ENCODE data around the gene RABGAP1L.
"Not testable (repeated sequence)": the region's sequence is repeated elsewhere in the genome, so short reads cannot be mapped to it uniquely, and the experiment has no call there.

The RABGAP1L gene

GRCh38 chr1:174837386-174837785 lies 678.1 kb downstream of the RABGAP1L start:
- no peak for FAIRE-seq

- FAIRE-seq = no peak
Observed at GRCh38 chr1:174839211-174839610, 679.9 kb downstream of the RABGAP1L start.

- no peak for FAIRE-seq
Observed at GRCh38 chr1:174841747-174842146, 682.4 kb downstream of the RABGAP1L start.

GRCh38 chr1:174848593-174849560 lies 689.6 kb downstream of the RABGAP1L start:
- peak; percentile 90 for FAIRE-seq

GRCh38 chr1:174850726-174851125 lies 691.4 kb downstream of the RABGAP1L start:
- FAIRE-seq = no peak

GRCh38 chr1:174858301-174858700 lies 699.0 kb downstream of the RABGAP1L start:
- FAIRE-seq = no peak

GRCh38 chr1:174870319-174870718 lies 711.0 kb downstream of the RABGAP1L start:
- FAIRE-seq = no peak

GRCh38 chr1:174871886-174872285 lies 712.6 kb downstream of the RABGAP1L start:
- FAIRE-seq = no peak

- FAIRE-seq = no peak
Observed at GRCh38 chr1:174872615-174873058, 713.3 kb downstream of the RABGAP1L start.

- FAIRE-seq = peak; percentile 13
Observed at GRCh38 chr1:174874331-174875053, 715.2 kb downstream of the RABGAP1L start.

GRCh38 chr1:174875306-174875705 lies 716.0 kb downstream of the RABGAP1L start:
- no peak for FAIRE-seq

- FAIRE-seq = no peak
Observed at GRCh38 chr1:174877208-174877673, 717.9 kb downstream of the RABGAP1L start.

GRCh38 chr1:174880171-174880570 lies 720.9 kb downstream of the RABGAP1L start:
- no peak for FAIRE-seq

GRCh38 chr1:174883409-174883808 lies 724.1 kb downstream of the RABGAP1L start:
- no peak for FAIRE-seq

- peak; percentile 72 for FAIRE-seq
Observed at GRCh38 chr1:174884038-174884437, 724.7 kb downstream of the RABGAP1L start.

GRCh38 chr1:174884566-174884965 lies 725.2 kb downstream of the RABGAP1L start:
- FAIRE-seq = no peak

- no peak for FAIRE-seq
Observed at GRCh38 chr1:174890024-174890423, 730.7 kb downstream of the RABGAP1L start.

- no peak for FAIRE-seq
Observed at GRCh38 chr1:174892016-174892415, 732.7 kb downstream of the RABGAP1L start.

- peak; percentile 82 for FAIRE-seq
Observed at GRCh38 chr1:174894117-174894762, 734.9 kb downstream of the RABGAP1L start.

GRCh38 chr1:174895610-174896009 lies 736.3 kb downstream of the RABGAP1L start:
- not testable (repeated sequence) for FAIRE-seq

GRCh38 chr1:174898102-174898797 lies 738.9 kb downstream of the RABGAP1L start:
- peak; percentile 82 for FAIRE-seq

- no peak for FAIRE-seq
Observed at GRCh38 chr1:174900317-174900716, 741.0 kb downstream of the RABGAP1L start.

Measured in islet of Langerhans (tissue), 1 donor.